Keratinocyte (primary cell): ENCODE measurements around the gene DDX52. TPM values are rescaled to one million over a fixed set of nuclear protein-coding genes. Genes with fewer than 3 reads are reported as not detected.

Source experiments
- DNase-seq: peaks from one replicate; pipeline ENCODE4 v3.0.0-alpha.2; 2011; ENCODE audit warnings: low read depth, missing footprints, low spot score
- FAIRE-seq: peaks from 2 replicates; lab custom pipeline; 2011; peaks lifted over from hg19 to GRCh38; lab: Jason Lieb, UNC
- H2AFZ ChIP-seq: 2 replicates; pipeline ENCODE4 v1.6.0; 2012; ENCODE audit warnings: low read length, control low read depth, inconsistent platforms; ENCODE audit not compliant: control insufficient read depth
- H3K27ac ChIP-seq: 2 replicates; pipeline ENCODE4 v1.5.1; 2011; ENCODE audit warnings: low read length; ENCODE audit not compliant: control insufficient read depth, insufficient read depth
- H3K27me3 ChIP-seq: 3 replicates; pipeline ENCODE4 v1.6.0; 2011; ENCODE audit warnings: low read length; ENCODE audit not compliant: control insufficient read depth, insufficient read depth; ENCODE audit errors: extremely low read depth
- H3K36me3 ChIP-seq, 2 experiments: 2 replicates in 1 of 2; 3 replicates in 1 of 2; pipeline ENCODE4 v1.5.1; 2011; ENCODE audit warnings: low read length in 2 of 2, mild to moderate bottlenecking in 1 of 2; ENCODE audit not compliant: control insufficient read depth in 2 of 2, insufficient read depth in 2 of 2; ENCODE audit errors: extremely low read depth in 1 of 2
- H3K4me1 ChIP-seq: 3 replicates; pipeline ENCODE4 v1.5.1; 2011; ENCODE audit warnings: low read length; ENCODE audit not compliant: control insufficient read depth, insufficient read depth; ENCODE audit errors: extremely low read depth
- H3K4me2 ChIP-seq: 3 replicates; pipeline ENCODE4 v1.6.0; 2011; ENCODE audit warnings: low read depth, low read length; ENCODE audit not compliant: control insufficient read depth, insufficient read depth; ENCODE audit errors: extremely low read depth
- H3K4me3 ChIP-seq, 3 experiments: fragments of 200-600 bp in 1 of 3; sonication (generic) in 1 of 3; 2 replicates in 2 of 3; 3 replicates in 1 of 3; pipeline ENCODE4 v1.5.1; 2011 to 2016; ENCODE audit warnings: low read length in 3 of 3, mild to moderate bottlenecking in 3 of 3, control low read depth in 2 of 3, inconsistent platforms in 1 of 3, low read depth in 1 of 3, mixed read lengths in 1 of 3, mixed run types in 1 of 3, moderate library complexity in 1 of 3; ENCODE audit not compliant: control insufficient read depth in 2 of 3, insufficient read depth in 2 of 3; ENCODE audit errors: extremely low read depth in 1 of 3
- H3K79me2 ChIP-seq: 2 replicates; pipeline ENCODE4 v1.6.0; 2012; ENCODE audit warnings: low read length; ENCODE audit not compliant: control insufficient read depth, insufficient read depth
- H3K9ac ChIP-seq: 3 replicates; pipeline ENCODE4 v1.6.0; 2011; ENCODE audit warnings: low read length; ENCODE audit not compliant: control insufficient read depth, insufficient read depth; ENCODE audit errors: extremely low read depth
- H3K9me1 ChIP-seq: 3 replicates; pipeline ENCODE4 v1.6.0; 2011; ENCODE audit warnings: low read length; ENCODE audit not compliant: control insufficient read depth, insufficient read depth; ENCODE audit errors: extremely low read depth
- H3K9me3 ChIP-seq: 2 replicates; pipeline ENCODE4 v1.5.1; 2012; ENCODE audit warnings: low read depth, low read length; ENCODE audit not compliant: control insufficient read depth
- H4K20me1 ChIP-seq: 3 replicates; pipeline ENCODE4 v1.6.0; 2011; ENCODE audit warnings: low read length; ENCODE audit not compliant: control insufficient read depth, insufficient read depth; ENCODE audit errors: extremely low read depth
- EZH2 ChIP-seq: IDR thresholded peaks from one replicate; pipeline ENCODE4 v1.6.1; 2012; ENCODE audit warnings: inconsistent platforms, mild to moderate bottlenecking, low read length, moderate library complexity
- dilution Hi-C: fragments of 300-500 bp; cut with MboI; formaldehyde crosslinking; loops from one replicate; pipeline ENCODE4 v1.7.0; 2020; ENCODE audit warnings: low sequenced_read_pairs; ENCODE audit not compliant: extremely low pct_ligation_motif_present
- polyA minus RNA-seq, 3 experiments: library from RNA; depleted of rRNA, polyadenylated mRNA; stranded (reverse); fragments of >200 nt; gene quantifications; 1 replicate in 1 of 3; 2 replicates in 1 of 3; 3 replicates in 1 of 3; pipeline ENCODE4 v1.2.3, GENCODE V29; 2011
- polyA plus RNA-seq, 5 experiments: library from polyadenylated mRNA; depleted of rRNA in 3 of 5; stranded (reverse) in 3 of 5; stranded (forward) in 1 of 5; unstranded in 1 of 5; fragments of >200 nt; gene quantifications; 1 replicate in 1 of 5; 2 replicates in 3 of 5; 3 replicates in 1 of 5; pipeline versions ENCODE4 v1.2.1 to v1.2.3, GENCODE V29; 2011 to 2012; ENCODE audit warnings: missing spikeins in 2 of 5, low read depth in 1 of 5, low replicate concordance in 1 of 5
- TF ChIP-seq, protein P1 (sequence below), 3 experiments: IDR thresholded peaks in 1 of 3; conservative IDR thresholded peaks in 1 of 3; optimal IDR thresholded peaks in 1 of 3; 2 replicates in 2 of 3; 3 replicates in 1 of 3; pipeline versions ENCODE3 to v1.5.1; 2011; ENCODE audit warnings: low read length in 3 of 3, mild to moderate bottlenecking in 3 of 3, moderate library complexity in 2 of 3, control low read depth in 1 of 3, inconsistent platforms in 1 of 3; ENCODE audit not compliant: insufficient read depth in 2 of 3; ENCODE audit errors: extremely low read depth in 1 of 3

The DDX52 gene, protein sequence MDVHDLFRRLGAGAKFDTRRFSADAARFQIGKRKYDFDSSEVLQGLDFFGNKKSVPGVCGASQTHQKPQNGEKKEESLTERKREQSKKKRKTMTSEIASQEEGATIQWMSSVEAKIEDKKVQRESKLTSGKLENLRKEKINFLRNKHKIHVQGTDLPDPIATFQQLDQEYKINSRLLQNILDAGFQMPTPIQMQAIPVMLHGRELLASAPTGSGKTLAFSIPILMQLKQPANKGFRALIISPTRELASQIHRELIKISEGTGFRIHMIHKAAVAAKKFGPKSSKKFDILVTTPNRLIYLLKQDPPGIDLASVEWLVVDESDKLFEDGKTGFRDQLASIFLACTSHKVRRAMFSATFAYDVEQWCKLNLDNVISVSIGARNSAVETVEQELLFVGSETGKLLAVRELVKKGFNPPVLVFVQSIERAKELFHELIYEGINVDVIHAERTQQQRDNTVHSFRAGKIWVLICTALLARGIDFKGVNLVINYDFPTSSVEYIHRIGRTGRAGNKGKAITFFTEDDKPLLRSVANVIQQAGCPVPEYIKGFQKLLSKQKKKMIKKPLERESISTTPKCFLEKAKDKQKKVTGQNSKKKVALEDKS
- polyA plus RNA-seq (10.3 to 22.4 TPM (median 21.8 TPM) in 3 replicates), polyA minus RNA-seq (3.2 to 23.0 TPM (median 8.3 TPM) in 3 replicates)
- polyA plus RNA-seq (2011; ENCODE audit: low read depth), result 21.9 TPM
- 10.5 and 21.9 TPM in 2 replicates for polyA plus RNA-seq (2011; cell fraction: cytosol; rRNA removed)
- 26.3 and 34.6 TPM in 2 replicates for polyA plus RNA-seq (2011; cell fraction: nucleus; rRNA removed)
- 14.7 and 16.9 TPM in 2 replicates for polyA plus RNA-seq (2012; ENCODE audit: low replicate concordance)
- 8.2 TPM for polyA minus RNA-seq (2011; cell fraction: cytosol; rRNA and poly(A)+ RNA removed)
- polyA minus RNA-seq (2011; cell fraction: nucleus; rRNA and poly(A)+ RNA removed), result 11.7 and 28.5 TPM in 2 replicates

DNA sequence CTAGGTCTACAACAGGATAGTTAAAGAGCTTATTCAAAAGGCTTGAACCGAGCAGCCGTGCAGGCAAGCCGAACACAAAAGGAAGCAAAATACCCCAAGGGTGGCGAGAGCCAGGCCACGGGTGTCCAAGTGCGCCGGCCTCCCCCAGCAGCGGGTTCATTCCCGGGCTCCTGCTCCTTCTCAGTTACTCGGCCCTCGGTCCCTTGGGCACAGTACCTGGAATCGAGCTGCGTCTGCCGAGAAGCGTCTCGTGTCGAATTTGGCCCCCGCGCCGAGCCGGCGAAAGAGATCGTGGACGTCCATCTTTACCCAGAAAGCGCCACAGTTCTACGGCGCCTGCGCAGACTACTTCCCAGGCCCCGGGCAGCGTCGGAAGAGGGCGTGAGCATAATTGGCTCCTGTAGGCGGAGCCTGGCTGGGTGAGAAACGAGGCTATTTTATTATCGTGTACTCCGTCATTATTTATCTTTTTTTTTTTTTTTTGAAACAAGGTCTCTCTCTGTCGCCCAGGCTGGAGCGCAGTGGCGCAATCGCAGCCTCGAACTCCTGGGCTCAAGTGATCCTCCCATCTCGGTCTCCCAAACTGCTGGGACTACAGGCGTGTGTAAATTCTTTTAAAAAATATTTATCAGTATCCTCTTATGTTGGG is at the start of gene DDX52:
Gene DDX52 (minus strand): TSS at position 329 of the 649 bp plus-strand sequence. CDS start 26 bp downstream, at position 303.
- TF ChIP-seq, protein P1, sequence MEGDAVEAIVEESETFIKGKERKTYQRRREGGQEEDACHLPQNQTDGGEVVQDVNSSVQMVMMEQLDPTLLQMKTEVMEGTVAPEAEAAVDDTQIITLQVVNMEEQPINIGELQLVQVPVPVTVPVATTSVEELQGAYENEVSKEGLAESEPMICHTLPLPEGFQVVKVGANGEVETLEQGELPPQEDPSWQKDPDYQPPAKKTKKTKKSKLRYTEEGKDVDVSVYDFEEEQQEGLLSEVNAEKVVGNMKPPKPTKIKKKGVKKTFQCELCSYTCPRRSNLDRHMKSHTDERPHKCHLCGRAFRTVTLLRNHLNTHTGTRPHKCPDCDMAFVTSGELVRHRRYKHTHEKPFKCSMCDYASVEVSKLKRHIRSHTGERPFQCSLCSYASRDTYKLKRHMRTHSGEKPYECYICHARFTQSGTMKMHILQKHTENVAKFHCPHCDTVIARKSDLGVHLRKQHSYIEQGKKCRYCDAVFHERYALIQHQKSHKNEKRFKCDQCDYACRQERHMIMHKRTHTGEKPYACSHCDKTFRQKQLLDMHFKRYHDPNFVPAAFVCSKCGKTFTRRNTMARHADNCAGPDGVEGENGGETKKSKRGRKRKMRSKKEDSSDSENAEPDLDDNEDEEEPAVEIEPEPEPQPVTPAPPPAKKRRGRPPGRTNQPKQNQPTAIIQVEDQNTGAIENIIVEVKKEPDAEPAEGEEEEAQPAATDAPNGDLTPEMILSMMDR (optimal IDR thresholded peaks at IDR 0.05 in 1 of 3, IDR thresholded peaks at IDR 0.05 in 1 of 3, conservative IDR thresholded peaks at IDR 0.05 in 1 of 3; ENCODE audit: extremely low read depth in 1 of 3, insufficient read depth in 2 of 3, low read length in 3 of 3), result no peak
- no peak for TF ChIP-seq EZH2
- DNase-seq (peak; percentile 56), FAIRE-seq (no peak)
- peak within 1 kb of the TSS; percentile 69 to 79 (median 72) for H3K4me3 ChIP-seq
- H3K4me1 ChIP-seq, result peaks cover 12% of the 10 kb centered on the region
- no peaks in the 10 kb centered on the region for H3K9me3 ChIP-seq
- H4K20me1 ChIP-seq, result no peaks in the 10 kb centered on the region
- no peaks in the 10 kb centered on the region for H3K27me3 ChIP-seq
- H3K9ac ChIP-seq, result peak within 1 kb of the TSS; percentile 97
- dilution Hi-C loops, result no loop called here
- H3K36me3 ChIP-seq, result peaks cover 4% of the 10 kb centered on the region in 2 experiments
- H3K4me2 ChIP-seq, result peak within 1 kb of the TSS; percentile 87
- no peaks in the 10 kb centered on the region for H3K9me1 ChIP-seq
- peak within 1 kb of the TSS; percentile 93 for H3K27ac ChIP-seq
- H2AFZ ChIP-seq, result peak within 1 kb of the TSS; percentile 89
- H3K79me2 ChIP-seq, result peaks cover 34% of the 10 kb centered on the region

DNA sequence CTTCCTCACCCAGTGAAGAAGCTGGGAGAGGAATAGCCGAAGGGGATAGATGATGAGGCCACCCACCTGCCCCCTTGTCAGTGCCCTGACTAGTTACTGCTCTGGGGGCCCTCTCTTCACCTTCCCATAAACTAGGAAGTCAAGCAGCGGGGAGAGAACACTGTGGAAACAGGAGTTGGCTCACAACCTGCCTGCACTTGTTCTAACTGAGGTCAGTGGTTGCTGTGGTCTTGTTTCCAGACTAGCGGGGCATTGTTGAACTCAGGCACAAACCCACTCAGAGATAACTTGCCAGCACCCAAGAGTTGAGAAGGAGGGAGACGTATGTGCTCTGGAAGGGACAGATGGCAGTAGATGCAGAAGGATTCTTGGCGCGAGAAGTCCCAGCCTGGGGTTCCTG is 48.6 kb upstream of the DDX52 start:
- no peak overlapping the region for H3K4me3 ChIP-seq
- no peaks in the 10 kb centered on the region for H3K9me1 ChIP-seq
- peak overlapping the region; percentile 55 for H3K4me2 ChIP-seq
- no peak overlapping the region for H3K9ac ChIP-seq
- no peak overlapping the region for H2AFZ ChIP-seq
- peaks cover 41% of the 10 kb centered on the region for H3K27me3 ChIP-seq
- H4K20me1 ChIP-seq, result no peaks in the 10 kb centered on the region
- peaks cover 15% of the 10 kb centered on the region for H3K4me1 ChIP-seq
- peaks cover 3% of the 10 kb centered on the region for H3K9me3 ChIP-seq
- dilution Hi-C loops, result no loop called here
- no peak overlapping the region for H3K27ac ChIP-seq
- H3K79me2 ChIP-seq, result no peaks in the 10 kb centered on the region
- DNase-seq (no peak), FAIRE-seq (no peak)
- H3K36me3 ChIP-seq, result no peaks in the 10 kb centered on the region
- TF ChIP-seq EZH2, result no peak
- TF ChIP-seq, protein P1 (optimal IDR thresholded peaks at IDR 0.05 in 1 of 3, IDR thresholded peaks at IDR 0.05 in 1 of 3, conservative IDR thresholded peaks at IDR 0.05 in 1 of 3; ENCODE audit: extremely low read depth in 1 of 3, insufficient read depth in 2 of 3, low read length in 3 of 3), result no peak
